GM23338 (cell line): ENCODE data around the gene CD86. TPM values are rescaled to one million over a fixed set of nuclear protein-coding genes. Genes with fewer than 3 reads are reported as not detected.

ENCODE experiments used
- ATAC-seq: fragments of 200-7000 bp; cut with Tn5 transposase; 3 replicates; pipeline ENCODE4 v1.9.1; 2020
- DNase-seq: peaks from one replicate; pipeline ENCODE4 v3.0.0-alpha.2; 2015; ENCODE audit warnings: low spot score
- H2AFZ ChIP-seq: fragments of 200-600 bp; sonication (generic); 2 replicates; pipeline ENCODE4 v1.8.0; 2016; ENCODE audit warnings: antibody characterized with exemption, mild to moderate bottlenecking, moderate library complexity
- H3F3A ChIP-seq: fragments of 200-600 bp; sonication (generic); replicated peaks from 2 replicates; pipeline ENCODE4 v1.8.0; 2017; ENCODE audit warnings: antibody characterized with exemption, mixed run types, low read depth
- H3K27ac ChIP-seq: fragments of 200-600 bp; sonication (generic); 2 replicates; pipeline ENCODE4 v1.6.1; 2016; ENCODE audit warnings: low read depth
- H3K27me3 ChIP-seq: fragments of 200-600 bp; sonication (generic); 2 replicates; pipeline ENCODE4 v1.8.0; 2016; ENCODE audit warnings: mild to moderate bottlenecking, mixed run types, moderate library complexity; ENCODE audit not compliant: insufficient read depth
- H3K36me3 ChIP-seq: fragments of 200-600 bp; sonication (generic); 2 replicates; pipeline ENCODE4 v1.8.0; 2016; ENCODE audit warnings: mild to moderate bottlenecking; ENCODE audit not compliant: insufficient read depth
- H3K4me1 ChIP-seq: fragments of 200-600 bp; sonication (generic); 2 replicates; pipeline ENCODE4 v1.8.0; 2016; ENCODE audit warnings: mild to moderate bottlenecking, moderate library complexity; ENCODE audit not compliant: insufficient read depth
- H3K4me2 ChIP-seq: fragments of 200-600 bp; sonication (generic); 2 replicates; pipeline ENCODE4 v1.7.1; 2017; ENCODE audit warnings: mixed run types
- H3K4me3 ChIP-seq: fragments of 200-600 bp; sonication (generic); 2 replicates; pipeline ENCODE4 v1.6.1; 2016; ENCODE audit warnings: mixed run types
- H3K79me2 ChIP-seq: fragments of 200-600 bp; sonication (generic); replicated peaks from 2 replicates; pipeline ENCODE4 v1.8.0; 2017; ENCODE audit warnings: mild to moderate bottlenecking; ENCODE audit not compliant: insufficient read depth
- H3K9me2 ChIP-seq: fragments of 200-600 bp; sonication (generic); 2 replicates; pipeline ENCODE4 v1.8.0; 2017; ENCODE audit not compliant: insufficient read depth
- H4K20me1 ChIP-seq: fragments of 200-600 bp; sonication (generic); replicated peaks from 2 replicates; pipeline ENCODE4 v1.8.0; 2017; ENCODE audit warnings: mild to moderate bottlenecking; ENCODE audit not compliant: insufficient read depth
- H3K27ac Mint-ChIP-seq: 2 replicates; pipeline ENCODE4 v1.8.0; 2020; ENCODE audit warnings: inconsistent platforms, mild to moderate bottlenecking, moderate library complexity, mixed read lengths
- H3K27me3 Mint-ChIP-seq: 3 replicates; pipeline ENCODE4 v1.8.0; 2022; ENCODE audit warnings: low read depth, mild to moderate bottlenecking, moderate library complexity, mixed read lengths, inconsistent platforms; ENCODE audit not compliant: insufficient read depth, poor library complexity
- H3K36me3 Mint-ChIP-seq: 3 replicates; pipeline ENCODE4 v1.8.0; 2021; ENCODE audit warnings: low read depth, mild to moderate bottlenecking, inconsistent platforms, moderate library complexity, mixed read lengths
- H3K4me1 Mint-ChIP-seq: 3 replicates; pipeline ENCODE4 v1.8.0; 2020; ENCODE audit warnings: mild to moderate bottlenecking, inconsistent platforms, mixed read lengths
- H3K4me3 Mint-ChIP-seq: 3 replicates; pipeline ENCODE4 v1.8.0; 2021; ENCODE audit warnings: moderate library complexity, mild to moderate bottlenecking, inconsistent platforms, mixed read lengths
- H3K9me3 Mint-ChIP-seq: 3 replicates; pipeline ENCODE4 v1.8.0; 2020; ENCODE audit warnings: moderate library complexity, mild to moderate bottlenecking, inconsistent platforms, mixed read lengths
- ETS1 ChIP-seq: IDR thresholded peaks from 2 replicates; pipeline ENCODE4 v1.6.1; 2016; ENCODE audit warnings: antibody characterized with exemption
- NANOG ChIP-seq: IDR thresholded peaks from 2 replicates; pipeline ENCODE4 v1.6.1; 2016; ENCODE audit warnings: antibody characterized with exemption, borderline replicate concordance
- ZNF114 ChIP-seq: fragments of 250-450 bp; sonication (Bioruptor Pico); IDR thresholded peaks from 2 replicates; pipeline ENCODE4 v1.5.0; 2020; ENCODE audit warnings: mild to moderate bottlenecking, moderate library complexity
- polyA plus RNA-seq: library from polyadenylated mRNA; unstranded; fragments of >200 nt; fragmentation: Nextera tagmentation; extraction: Ambion mirVana; gene quantifications from 2 replicates; pipeline ENCODE4 v1.2.1, GENCODE V29; 2016
- total RNA-seq: library from RNA; depleted of rRNA; stranded (reverse); fragments of >200 nt; shearing (Covaris generic); gene quantifications from 2 replicates; pipeline ENCODE4 v1.2.3, GENCODE V29; 2014
- TF ChIP-seq, protein P1 (sequence below): fragments of 250-450 bp; sonication (Bioruptor Pico); IDR thresholded peaks from 2 replicates; pipeline ENCODE4 v1.5.0; 2020; ENCODE audit warnings: mild to moderate bottlenecking, moderate library complexity

Gene CD86
- total and polyA plus RNA-seq, 2 experiments from 2014 or later = 0.97 TPM; not detected in 1

DNA sequence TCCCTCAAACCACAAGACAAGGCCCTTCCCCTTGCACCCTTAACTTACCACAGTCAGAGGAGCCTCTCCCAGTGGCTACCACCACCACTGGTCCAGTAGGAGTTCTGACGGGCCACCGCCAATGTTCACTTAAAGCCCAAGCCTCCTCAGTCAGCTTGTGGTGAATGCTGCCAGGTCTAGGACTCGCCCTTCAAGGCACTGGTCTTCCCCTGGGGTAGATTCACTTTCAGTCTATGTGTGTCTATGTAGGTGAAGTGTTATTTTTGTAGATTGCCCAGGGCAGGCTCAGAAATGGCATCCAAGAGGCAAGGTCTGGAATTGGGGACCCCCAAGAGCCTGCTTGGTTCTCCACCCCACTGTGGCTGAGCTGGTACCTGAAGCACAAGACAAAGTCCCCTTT lies 112.9 kb downstream of the CD86 start (continued):
- TF ChIP-seq, protein P1, sequence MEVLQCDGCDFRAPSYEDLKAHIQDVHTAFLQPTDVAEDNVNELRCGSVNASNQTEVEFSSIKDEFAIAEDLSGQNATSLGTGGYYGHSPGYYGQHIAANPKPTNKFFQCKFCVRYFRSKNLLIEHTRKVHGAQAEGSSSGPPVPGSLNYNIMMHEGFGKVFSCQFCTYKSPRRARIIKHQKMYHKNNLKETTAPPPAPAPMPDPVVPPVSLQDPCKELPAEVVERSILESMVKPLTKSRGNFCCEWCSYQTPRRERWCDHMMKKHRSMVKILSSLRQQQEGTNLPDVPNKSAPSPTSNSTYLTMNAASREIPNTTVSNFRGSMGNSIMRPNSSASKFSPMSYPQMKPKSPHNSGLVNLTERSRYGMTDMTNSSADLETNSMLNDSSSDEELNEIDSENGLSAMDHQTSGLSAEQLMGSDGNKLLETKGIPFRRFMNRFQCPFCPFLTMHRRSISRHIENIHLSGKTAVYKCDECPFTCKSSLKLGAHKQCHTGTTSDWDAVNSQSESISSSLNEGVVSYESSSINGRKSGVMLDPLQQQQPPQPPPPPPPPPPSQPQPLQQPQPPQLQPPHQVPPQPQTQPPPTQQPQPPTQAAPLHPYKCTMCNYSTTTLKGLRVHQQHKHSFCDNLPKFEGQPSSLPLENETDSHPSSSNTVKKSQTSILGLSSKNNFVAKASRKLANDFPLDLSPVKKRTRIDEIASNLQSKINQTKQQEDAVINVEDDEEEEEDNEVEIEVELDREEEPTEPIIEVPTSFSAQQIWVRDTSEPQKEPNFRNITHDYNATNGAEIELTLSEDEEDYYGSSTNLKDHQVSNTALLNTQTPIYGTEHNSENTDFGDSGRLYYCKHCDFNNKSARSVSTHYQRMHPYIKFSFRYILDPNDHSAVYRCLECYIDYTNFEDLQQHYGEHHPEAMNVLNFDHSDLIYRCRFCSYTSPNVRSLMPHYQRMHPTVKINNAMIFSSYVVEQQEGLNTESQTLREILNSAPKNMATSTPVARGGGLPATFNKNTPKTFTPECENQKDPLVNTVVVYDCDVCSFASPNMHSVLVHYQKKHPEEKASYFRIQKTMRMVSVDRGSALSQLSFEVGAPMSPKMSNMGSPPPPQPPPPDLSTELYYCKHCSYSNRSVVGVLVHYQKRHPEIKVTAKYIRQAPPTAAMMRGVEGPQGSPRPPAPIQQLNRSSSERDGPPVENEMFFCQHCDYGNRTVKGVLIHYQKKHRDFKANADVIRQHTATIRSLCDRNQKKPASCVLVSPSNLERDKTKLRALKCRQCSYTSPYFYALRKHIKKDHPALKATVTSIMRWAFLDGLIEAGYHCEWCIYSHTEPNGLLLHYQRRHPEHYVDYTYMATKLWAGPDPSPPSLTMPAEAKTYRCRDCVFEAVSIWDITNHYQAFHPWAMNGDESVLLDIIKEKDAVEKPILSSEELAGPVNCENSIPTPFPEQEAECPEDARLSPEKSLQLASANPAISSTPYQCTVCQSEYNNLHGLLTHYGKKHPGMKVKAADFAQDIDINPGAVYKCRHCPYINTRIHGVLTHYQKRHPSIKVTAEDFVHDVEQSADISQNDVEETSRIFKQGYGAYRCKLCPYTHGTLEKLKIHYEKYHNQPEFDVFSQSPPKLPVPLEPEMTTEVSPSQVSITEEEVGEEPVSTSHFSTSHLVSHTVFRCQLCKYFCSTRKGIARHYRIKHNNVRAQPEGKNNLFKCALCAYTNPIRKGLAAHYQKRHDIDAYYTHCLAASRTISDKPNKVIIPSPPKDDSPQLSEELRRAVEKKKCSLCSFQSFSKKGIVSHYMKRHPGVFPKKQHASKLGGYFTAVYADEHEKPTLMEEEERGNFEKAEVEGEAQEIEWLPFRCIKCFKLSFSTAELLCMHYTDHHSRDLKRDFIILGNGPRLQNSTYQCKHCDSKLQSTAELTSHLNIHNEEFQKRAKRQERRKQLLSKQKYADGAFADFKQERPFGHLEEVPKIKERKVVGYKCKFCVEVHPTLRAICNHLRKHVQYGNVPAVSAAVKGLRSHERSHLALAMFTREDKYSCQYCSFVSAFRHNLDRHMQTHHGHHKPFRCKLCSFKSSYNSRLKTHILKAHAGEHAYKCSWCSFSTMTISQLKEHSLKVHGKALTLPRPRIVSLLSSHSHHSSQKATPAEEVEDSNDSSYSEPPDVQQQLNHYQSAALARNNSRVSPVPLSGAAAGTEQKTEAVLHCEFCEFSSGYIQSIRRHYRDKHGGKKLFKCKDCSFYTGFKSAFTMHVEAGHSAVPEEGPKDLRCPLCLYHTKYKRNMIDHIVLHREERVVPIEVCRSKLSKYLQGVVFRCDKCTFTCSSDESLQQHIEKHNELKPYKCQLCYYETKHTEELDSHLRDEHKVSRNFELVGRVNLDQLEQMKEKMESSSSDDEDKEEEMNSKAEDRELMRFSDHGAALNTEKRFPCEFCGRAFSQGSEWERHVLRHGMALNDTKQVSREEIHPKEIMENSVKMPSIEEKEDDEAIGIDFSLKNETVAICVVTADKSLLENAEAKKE (CRISPR knock-in tag) = no peak
- TF ChIP-seq ETS1 (no peak), ZNF114 (no peak)

DNA sequence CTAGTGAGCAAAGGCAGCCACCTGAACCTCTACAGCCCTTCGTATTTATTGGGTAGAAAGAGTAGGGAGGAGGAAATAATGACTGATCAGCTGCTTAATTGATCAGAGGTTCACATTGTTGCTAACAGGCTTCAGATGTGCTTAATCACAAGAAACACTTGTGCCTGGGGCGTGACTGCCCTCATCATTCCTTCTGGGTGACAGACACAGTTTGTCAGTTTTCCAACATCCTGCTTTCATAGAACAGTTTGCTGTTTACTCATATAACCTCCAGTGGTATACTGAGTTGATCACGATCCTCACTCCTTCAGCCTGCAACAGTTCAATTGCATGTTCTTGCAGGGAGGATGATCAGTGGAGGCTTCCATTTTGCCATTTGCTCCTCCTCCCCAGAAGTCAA lies 114.7 kb downstream of the CD86 start:
- no peak overlapping the region for H3K27ac ChIP-seq
- no peaks in the 10 kb centered on the region for H3K27me3 Mint-ChIP-seq
- no peak overlapping the region for H3K4me3 ChIP-seq
- ATAC-seq (no peak), DNase-seq (no peak)
- H3K27ac Mint-ChIP-seq = no peak overlapping the region
- H3K9me2 ChIP-seq = peaks cover 6% of the 10 kb centered on the region; the same call in 1 of the 2 replicates
- no peak overlapping the region for H3K4me2 ChIP-seq
- peaks cover 3% of the 10 kb centered on the region; the same call in 1 of the 3 replicates for H3K36me3 Mint-ChIP-seq
- H3K4me1 Mint-ChIP-seq = no peaks in the 10 kb centered on the region
- no peaks in the 10 kb centered on the region for H3K36me3 ChIP-seq
- no peaks in the 10 kb centered on the region for H3K79me2 ChIP-seq
- no peaks in the 10 kb centered on the region for H3K4me1 ChIP-seq
- no peaks in the 10 kb centered on the region for H3K27me3 ChIP-seq
- H3F3A ChIP-seq = no peaks in the 10 kb centered on the region
- H4K20me1 ChIP-seq = no peaks in the 10 kb centered on the region
- no peak overlapping the region for H2AFZ ChIP-seq
- peaks cover 20% of the 10 kb centered on the region; the same call in 2 of the 3 replicates for H3K9me3 Mint-ChIP-seq
- H3K4me3 Mint-ChIP-seq = no peak overlapping the region
- TF ChIP-seq NANOG (no peak), ETS1 (no peak)
- TF ChIP-seq, protein P1 (CRISPR knock-in tag) = no peak
